SK-N-MC (cell line): ENCODE data around the gene ORAI1.

Experiments
- DNase-seq: peaks from one replicate; pipeline ENCODE4 v3.0.0-alpha.2; 2011; ENCODE audit warnings: low read depth, low spot score
- H3K27ac ChIP-seq: fragments of 200-600 bp; sonication (generic); 2 replicates; pipeline ENCODE4 v1.5.1; 2016; ENCODE audit warnings: mixed run types
- H3K36me3 ChIP-seq: fragments of 200-600 bp; sonication (generic); 2 replicates; pipeline ENCODE4 v1.6.1; 2017; ENCODE audit warnings: antibody characterized with exemption, low read length, mixed read lengths; ENCODE audit not compliant: insufficient read depth
- H3K4me3 ChIP-seq: fragments of 200-600 bp; sonication (generic); 2 replicates; pipeline ENCODE4 v1.5.1; 2016
- H3K9ac ChIP-seq: fragments of 200-600 bp; sonication (generic); 2 replicates; pipeline ENCODE4 v1.8.0; 2017; ENCODE audit warnings: mixed run types, mixed read lengths; ENCODE audit not compliant: insufficient read length
- H3K9me3 ChIP-seq: fragments of 200-600 bp; sonication (generic); 2 replicates; pipeline ENCODE4 v1.6.1; 2017; ENCODE audit warnings: low read depth, mild to moderate bottlenecking, antibody characterized with exemption, low read length, moderate library complexity, mixed read lengths
- EZH2 ChIP-seq: fragments of 200-600 bp; sonication (generic); IDR thresholded peaks from one replicate; pipeline ENCODE4 v1.6.1; 2017; ENCODE audit warnings: antibody characterized with exemption
- FOXP2 ChIP-seq: optimal IDR thresholded peaks from 2 replicates; pipeline ENCODE3; 2011; ENCODE audit warnings: mild to moderate bottlenecking, moderate library complexity; ENCODE audit not compliant: insufficient read depth; ENCODE audit errors: extremely low read length, control extremely low read depth
- POLR2AphosphoS5 ChIP-seq: IDR thresholded peaks from 2 replicates; pipeline ENCODE4 v1.6.1; 2012; ENCODE audit warnings: mild to moderate bottlenecking, low read depth, low read length, borderline replicate concordance

Gene ORAI1

GRCh38 chr12:121600702-121601336 lies 25.5 kb upstream of the ORAI1 start:
- TF ChIP-seq FOXP2 (no peak), POLR2AphosphoS5 (no peak), EZH2 (no peak)
- H3K9ac ChIP-seq = no peak overlapping the region
- H3K36me3 ChIP-seq = no peaks in the 10 kb centered on the region
- no peak for DNase-seq
- no peaks in the 10 kb centered on the region for H3K9me3 ChIP-seq
- H3K27ac ChIP-seq = no peak overlapping the region
- no peak overlapping the region for H3K4me3 ChIP-seq

- no peak for DNase-seq
- no peak overlapping the region for H3K4me3 ChIP-seq
- no peak overlapping the region for H3K9ac ChIP-seq
- TF ChIP-seq POLR2AphosphoS5 (no peak), FOXP2 (no peak), EZH2 (no peak)
- H3K36me3 ChIP-seq = no peaks in the 10 kb centered on the region
- no peaks in the 10 kb centered on the region for H3K9me3 ChIP-seq
- H3K27ac ChIP-seq = no peak overlapping the region
These were observed 23.6 kb upstream of the ORAI1 start for GRCh38 chr12:121602766-121603165.

GRCh38 chr12:121603581-121603980 lies 22.7 kb upstream of the ORAI1 start:
- Histone ChIP-seq H3K27ac (no peak overlapping the region), H3K4me3 (no peak overlapping the region), H3K9ac (no peak overlapping the region), H3K9me3 (no peaks in the 10 kb centered on the region), H3K36me3 (no peaks in the 10 kb centered on the region)
- no peak for TF ChIP-seq EZH2
- DNase-seq = no peak

GRCh38 chr12:121608301-121608700 lies 18.0 kb upstream of the ORAI1 start:
- H3K9ac ChIP-seq = no peak overlapping the region
- H3K4me3 ChIP-seq = no peak overlapping the region
- no peak for DNase-seq
- no peaks in the 10 kb centered on the region for H3K9me3 ChIP-seq
- TF ChIP-seq FOXP2 (no peak), POLR2AphosphoS5 (no peak), EZH2 (no peak)
- no peak overlapping the region for H3K27ac ChIP-seq
- H3K36me3 ChIP-seq = no peaks in the 10 kb centered on the region

GRCh38 chr12:121610239-121611149 lies 15.8 kb upstream of the ORAI1 start:
- DNase-seq = no peak
- no peak for TF ChIP-seq FOXP2
- TF ChIP-seq EZH2 = no peak
- TF ChIP-seq POLR2AphosphoS5 = no peak
- no peaks in the 10 kb centered on the region for H3K36me3 ChIP-seq
- no peaks in the 10 kb centered on the region for H3K9me3 ChIP-seq
- peak overlapping the region; percentile 70 for H3K27ac ChIP-seq
- no peak overlapping the region; the same call in 1 of the 2 replicates for H3K4me3 ChIP-seq
- peak overlapping the region; percentile 39 for H3K9ac ChIP-seq

GRCh38 chr12:121611306-121611705 lies 15.0 kb upstream of the ORAI1 start:
- H3K9ac ChIP-seq = no peak overlapping the region
- H3K27ac ChIP-seq = no peak overlapping the region
- DNase-seq = no peak
- no peak overlapping the region for H3K4me3 ChIP-seq
- TF ChIP-seq FOXP2 (no peak), POLR2AphosphoS5 (no peak), EZH2 (no peak)
- no peaks in the 10 kb centered on the region for H3K9me3 ChIP-seq
- H3K36me3 ChIP-seq = no peaks in the 10 kb centered on the region

GRCh38 chr12:121613462-121613861 lies 12.9 kb upstream of the ORAI1 start:
- Histone ChIP-seq H3K4me3 (no peak overlapping the region), H3K36me3 (no peaks in the 10 kb centered on the region), H3K9me3 (no peaks in the 10 kb centered on the region), H3K27ac (no peak overlapping the region), H3K9ac (no peak overlapping the region)
- TF ChIP-seq FOXP2 = no peak
- no peak for TF ChIP-seq EZH2
- TF ChIP-seq POLR2AphosphoS5 = no peak
- DNase-seq = no peak

- no peaks in the 10 kb centered on the region for H3K36me3 ChIP-seq
- no peak overlapping the region for H3K9ac ChIP-seq
- H3K9me3 ChIP-seq = no peaks in the 10 kb centered on the region
- DNase-seq = no peak
- TF ChIP-seq EZH2 (no peak), FOXP2 (no peak), POLR2AphosphoS5 (no peak)
- H3K4me3 ChIP-seq = no peak overlapping the region
- H3K27ac ChIP-seq = no peak overlapping the region
These were observed 11.4 kb upstream of the ORAI1 start for GRCh38 chr12:121614872-121615467.

GRCh38 chr12:121618659-121619233 lies 7.6 kb upstream of the ORAI1 start:
- Histone ChIP-seq H3K9ac (no peak overlapping the region), H3K27ac (no peak overlapping the region), H3K9me3 (no peaks in the 10 kb centered on the region), H3K36me3 (no peaks in the 10 kb centered on the region), H3K4me3 (no peak overlapping the region)
- no peak for DNase-seq
- TF ChIP-seq POLR2AphosphoS5 (no peak), EZH2 (no peak), FOXP2 (no peak)
